GM12892 (cell line): ENCODE results near the gene CHST7.
A peak's percentile ranks its signal among the peaks of the same experiment; 100 is the strongest.

Source experiments
- DNase-seq: peaks from one replicate; pipeline ENCODE4 v3.0.0; 2011; ENCODE audit not compliant: insufficient read length
- FAIRE-seq: peaks from 2 replicates; lab custom pipeline; 2011; peaks lifted over from hg19 to GRCh38; lab: Jason Lieb, UNC
- POLR2A ChIP-seq: IDR thresholded peaks from 2 replicates; pipeline ENCODE4 v1.6.1; 2011; ENCODE audit warnings: low read depth, low read length, control low read depth
- POLR2AphosphoS5 ChIP-seq: IDR thresholded peaks from 2 replicates; pipeline ENCODE4 v1.6.1; 2011; ENCODE audit warnings: low read depth, low read length, control low read depth
- TAF1 ChIP-seq: IDR thresholded peaks from 2 replicates; pipeline ENCODE4 v1.6.1; 2011; ENCODE audit warnings: low read depth, mild to moderate bottlenecking, control low read depth, low read length, borderline replicate concordance

CHST7 gene

DNA sequence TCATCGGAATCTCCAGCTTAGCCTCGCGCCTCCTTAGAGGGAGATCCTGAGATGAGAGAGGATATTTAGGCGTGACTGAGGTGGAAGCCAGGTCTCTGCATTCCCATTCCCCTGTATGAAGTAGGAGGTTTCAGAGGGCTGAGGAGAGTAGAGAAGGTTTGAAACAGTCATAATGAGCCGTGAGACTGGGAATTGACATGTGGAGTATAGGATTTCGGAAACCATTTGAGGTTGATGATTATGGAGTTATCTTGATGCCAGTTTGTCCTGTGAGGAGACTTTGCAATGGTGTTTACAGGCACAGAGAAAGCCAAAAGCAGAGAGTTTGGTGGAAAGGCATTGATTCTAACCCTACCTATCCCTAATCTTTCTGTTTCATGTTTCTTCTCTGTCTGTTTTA lies 2.0 kb downstream of the CHST7 start:
- FAIRE-seq (no peak), DNase-seq (no peak)
- TF ChIP-seq POLR2AphosphoS5 (no peak), POLR2A (no peak), TAF1 (no peak)

DNA sequence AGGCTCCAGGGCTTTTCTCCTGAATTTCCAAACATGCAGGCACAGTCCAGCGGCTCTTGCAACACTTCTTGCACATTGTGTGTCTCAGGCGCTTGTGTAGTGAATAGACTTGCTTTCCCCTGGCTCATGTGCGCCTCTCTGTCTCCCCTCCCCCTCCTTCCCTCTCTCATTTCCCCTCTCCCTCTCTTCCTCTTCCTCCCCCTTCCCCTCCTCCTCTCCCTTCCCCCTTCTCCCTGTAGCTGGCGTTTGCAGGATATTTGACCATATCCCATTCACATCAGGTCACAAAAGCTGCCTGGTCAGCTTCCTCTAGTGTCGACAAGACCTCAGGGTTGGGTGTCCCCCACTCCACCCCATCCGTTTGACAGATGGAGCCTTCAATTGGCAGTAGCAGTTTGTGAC lies 2.4 kb downstream of the CHST7 start:
- FAIRE-seq (no peak), DNase-seq (no peak)
- TF ChIP-seq POLR2AphosphoS5: no peak
- no peak for TF ChIP-seq POLR2A
- TF ChIP-seq TAF1: no peak

DNA sequence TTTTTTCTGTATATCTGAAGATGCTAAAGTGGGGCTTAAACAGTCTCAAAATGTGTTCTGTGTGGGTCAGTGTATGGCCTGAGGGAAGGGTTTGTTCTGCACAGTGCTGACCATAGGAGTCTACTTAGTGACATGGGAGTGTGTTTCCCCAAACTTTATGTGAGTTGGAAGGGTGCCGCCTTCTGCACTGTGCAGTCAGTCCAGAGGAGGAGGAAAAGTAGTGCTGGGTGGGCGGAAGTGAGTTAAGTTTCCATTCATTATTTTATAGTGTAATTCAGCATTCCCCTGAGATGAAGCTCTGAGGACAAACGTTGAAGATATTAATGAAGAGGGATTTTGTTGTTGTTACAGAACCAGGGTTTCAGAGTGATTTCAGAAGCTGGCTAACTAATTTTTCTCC lies 2.9 kb downstream of the CHST7 start:
- FAIRE-seq (no peak), DNase-seq (no peak)
- no peak for TF ChIP-seq POLR2AphosphoS5
- TF ChIP-seq POLR2A: no peak
- TF ChIP-seq TAF1: no peak

DNA sequence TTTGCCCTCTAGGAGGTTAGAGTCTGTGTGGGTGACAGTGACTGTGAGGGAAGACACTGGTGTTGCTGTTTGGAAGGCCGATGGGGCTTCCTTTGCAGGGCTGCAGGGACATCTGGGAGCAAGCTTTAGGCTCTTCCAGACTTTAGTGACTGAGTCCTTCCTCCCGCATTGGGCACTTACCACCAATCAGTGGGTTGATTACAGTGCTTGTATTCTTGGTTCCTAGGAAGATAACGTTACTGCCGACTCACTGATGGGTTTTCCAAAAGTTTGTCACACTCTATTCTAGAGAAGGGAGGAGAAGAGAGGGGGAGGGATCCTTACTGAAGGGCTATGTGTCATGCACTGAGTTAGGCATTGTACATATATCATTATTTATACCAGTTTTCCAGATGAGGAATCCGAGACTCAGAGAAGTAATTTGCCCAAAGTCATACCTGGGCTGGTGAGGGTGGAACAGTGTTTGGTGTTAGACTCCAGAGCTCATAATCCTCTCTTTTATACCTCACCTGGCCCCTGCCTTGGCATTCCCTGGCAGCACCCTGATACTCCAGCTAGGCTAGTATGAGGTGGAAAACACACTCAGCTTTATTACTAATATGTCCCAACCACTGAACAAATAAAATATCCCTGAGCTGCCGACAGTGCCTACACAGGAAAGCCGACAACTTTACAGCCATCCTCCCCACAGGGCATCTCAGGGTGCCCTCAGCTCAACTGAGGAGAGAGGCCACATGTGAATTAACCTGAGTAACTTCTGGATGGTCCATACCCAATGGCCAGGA lies 3.8 kb downstream of the CHST7 start:
- DNase-seq: no peak

DNA sequence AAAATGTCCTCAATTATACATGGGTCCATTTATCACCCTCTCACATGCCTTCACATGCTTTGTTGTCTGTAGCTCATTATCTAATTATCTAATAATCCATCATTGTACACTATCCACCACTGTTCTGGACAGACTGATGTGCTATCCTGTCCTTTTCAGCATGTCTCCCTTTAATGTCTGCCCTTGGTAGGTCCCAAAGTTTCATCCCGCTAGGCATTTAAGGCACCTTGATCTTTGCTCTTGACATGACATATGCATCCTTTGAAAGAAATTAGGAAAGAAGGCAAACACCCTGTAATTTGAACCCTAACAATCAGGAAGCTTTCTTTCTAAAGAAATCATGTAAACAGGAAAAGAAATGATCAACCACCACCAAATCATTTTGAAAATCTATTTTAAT lies 5.7 kb downstream of the CHST7 start:
- FAIRE-seq (no peak), DNase-seq (no peak)
- TF ChIP-seq POLR2A (no peak), TAF1 (no peak), POLR2AphosphoS5 (no peak)

More for the DNA sequence above, 3.8 kb downstream of the CHST7 start:
- TF ChIP-seq POLR2A (no peak), POLR2AphosphoS5 (no peak), TAF1 (no peak)
- FAIRE-seq: peak; percentile 5

DNA sequence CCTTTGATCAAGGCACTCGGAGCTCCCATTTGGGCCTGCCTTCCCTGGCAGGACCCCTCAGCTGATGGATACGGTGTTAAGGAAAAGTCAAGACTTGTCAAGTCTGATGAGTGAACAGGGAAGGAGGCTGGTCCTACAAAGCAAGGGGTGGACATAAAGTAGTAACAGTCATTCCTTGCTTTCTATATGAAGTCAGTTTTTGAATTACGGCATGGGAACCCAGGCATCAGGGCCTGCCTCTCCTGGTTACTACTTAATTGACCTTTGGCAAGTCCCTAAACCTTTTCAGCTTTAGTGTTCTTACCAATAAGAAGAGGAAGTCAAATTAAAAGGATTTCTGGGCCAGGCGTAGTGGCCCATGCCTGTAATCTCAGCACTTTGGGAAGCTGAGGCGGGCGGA lies 7.0 kb downstream of the CHST7 start:
- no peak for DNase-seq
- no peak for TF ChIP-seq TAF1
- no peak for TF ChIP-seq POLR2A
- no peak for TF ChIP-seq POLR2AphosphoS5
- FAIRE-seq: no peak

DNA sequence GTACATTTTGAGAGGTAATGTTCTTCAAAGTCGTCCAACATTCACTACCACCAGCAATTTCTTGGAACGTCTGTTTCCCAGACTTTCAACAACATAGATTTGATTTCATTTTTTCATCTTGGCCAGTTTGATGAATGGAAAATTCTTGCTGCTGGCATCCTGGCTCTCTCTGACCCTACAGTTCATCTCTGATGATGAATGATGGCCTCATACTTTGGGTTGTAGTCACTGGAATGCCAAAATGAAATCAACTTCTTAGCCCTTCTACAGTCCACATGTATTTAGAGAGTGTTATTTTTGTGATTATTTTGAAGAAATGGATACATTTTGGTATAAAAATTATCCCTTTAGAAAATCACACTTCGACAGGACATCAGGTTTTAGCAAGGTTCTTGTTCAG lies 8.8 kb downstream of the CHST7 start:
- TF ChIP-seq POLR2AphosphoS5: no peak
- no peak for TF ChIP-seq TAF1
- no peak for TF ChIP-seq POLR2A
- no peak for DNase-seq
- FAIRE-seq: no peak

DNA sequence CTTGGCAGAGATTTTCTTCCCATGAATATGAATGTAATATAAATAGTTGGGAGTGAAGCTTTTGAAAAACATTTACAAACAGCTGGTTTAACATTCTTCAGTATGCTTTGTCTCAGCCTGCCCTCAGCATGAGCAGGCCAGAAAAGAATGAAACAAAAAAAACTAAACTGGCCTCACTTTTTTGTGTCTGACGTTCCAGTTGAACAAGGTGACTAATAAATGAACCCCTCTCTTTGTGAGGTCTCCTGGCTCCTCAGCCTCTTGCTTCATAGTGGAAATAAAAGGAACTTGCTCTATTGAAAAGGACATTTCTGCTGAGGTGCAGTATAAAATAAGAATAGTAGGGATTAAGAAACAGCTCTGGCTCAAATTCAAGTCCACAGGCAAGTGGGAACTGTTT lies 9.4 kb downstream of the CHST7 start:
- TF ChIP-seq POLR2AphosphoS5 (no peak), POLR2A (no peak), TAF1 (no peak)
- FAIRE-seq: no peak
- DNase-seq: no peak

DNA sequence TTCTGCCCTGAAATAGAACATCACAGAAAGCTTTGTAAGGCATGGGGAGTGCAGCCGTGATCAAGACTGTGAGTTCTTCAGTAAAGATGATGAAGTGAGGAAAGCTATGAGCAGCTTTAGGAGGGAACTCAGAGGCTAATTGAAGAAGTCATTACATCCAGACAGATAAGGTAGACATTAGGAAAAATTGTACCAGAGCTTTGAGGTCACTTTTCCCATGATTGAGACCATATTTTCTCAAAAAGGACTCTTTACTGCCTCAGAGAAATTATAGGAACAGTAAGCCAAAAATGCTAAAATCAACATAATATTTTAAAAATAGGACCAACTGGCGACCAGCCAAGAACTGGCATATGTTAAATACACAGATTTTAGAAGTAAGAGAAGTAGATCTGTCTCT lies 11.2 kb downstream of the CHST7 start:
- FAIRE-seq (no peak), DNase-seq (no peak)
- TF ChIP-seq POLR2A (no peak), POLR2AphosphoS5 (no peak), TAF1 (no peak)

DNA sequence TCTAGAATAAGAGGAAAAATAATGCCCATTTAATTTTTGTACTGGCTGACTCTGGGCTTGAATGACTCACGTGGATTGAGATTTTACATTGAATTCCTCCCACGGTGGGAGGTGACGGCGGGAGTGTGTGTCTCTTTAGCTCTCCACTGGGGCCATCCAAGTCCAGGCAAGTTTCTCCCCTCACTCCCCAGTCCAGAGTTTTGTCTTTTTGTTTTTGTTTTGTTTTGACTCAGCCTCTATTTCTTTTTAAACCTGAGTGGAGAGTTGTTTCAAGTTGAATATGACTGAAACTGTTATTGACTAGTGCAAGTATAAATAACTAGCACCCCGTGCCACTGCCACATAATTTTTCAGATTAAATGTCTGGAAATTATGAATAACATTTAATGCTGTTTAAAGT lies 13.6 kb downstream of the CHST7 start:
- DNase-seq: no peak
- TF ChIP-seq POLR2A: no peak
- no peak for TF ChIP-seq POLR2AphosphoS5
- TF ChIP-seq TAF1: no peak
- peak; percentile 67 for FAIRE-seq

DNA sequence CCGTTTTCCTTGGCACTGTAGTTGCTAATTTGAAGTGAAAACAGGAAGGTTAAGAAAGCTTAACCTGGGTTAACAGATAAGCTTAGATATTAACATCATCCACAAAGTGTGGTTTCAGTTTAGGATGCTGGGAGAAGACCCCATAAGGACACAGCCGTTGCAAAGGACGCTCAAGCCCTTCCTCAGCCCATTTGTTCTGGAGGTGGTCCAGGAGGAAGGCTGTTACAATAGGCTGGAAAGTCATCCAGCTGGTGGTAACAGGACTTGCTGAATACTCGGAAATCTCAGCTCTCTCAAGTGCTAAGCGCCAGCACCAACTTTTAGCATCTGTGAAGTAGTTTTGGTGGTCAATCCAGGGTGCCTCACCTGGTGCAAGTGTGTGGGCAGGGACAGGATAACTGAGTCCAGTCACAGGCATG lies 14.2 kb downstream of the CHST7 start:
- FAIRE-seq: peak; percentile 66
- DNase-seq: no peak
- no peak for TF ChIP-seq POLR2AphosphoS5
- TF ChIP-seq TAF1: no peak
- no peak for TF ChIP-seq POLR2A

DNA sequence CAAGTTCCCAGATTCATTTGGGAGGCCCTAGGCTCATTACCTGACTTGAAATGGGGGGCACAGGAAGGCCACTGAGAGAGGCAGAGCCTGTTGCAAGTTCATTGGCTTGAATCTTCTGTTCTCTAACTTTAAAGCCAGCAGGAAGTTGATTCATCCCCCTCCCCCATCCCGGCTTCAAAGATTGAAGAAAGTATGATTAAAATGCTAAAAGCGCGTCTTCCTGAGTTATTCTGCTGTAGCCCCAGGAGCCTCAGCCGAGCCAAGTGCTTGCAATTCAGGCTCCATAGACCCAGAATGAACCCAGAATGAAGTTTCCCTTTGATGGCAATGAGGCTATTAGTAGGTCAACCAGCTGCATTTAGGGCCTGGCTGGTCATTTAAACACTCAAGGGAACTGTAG lies 14.7 kb downstream of the CHST7 start:
- DNase-seq: no peak
- TF ChIP-seq POLR2AphosphoS5: no peak
- TF ChIP-seq TAF1: no peak
- TF ChIP-seq POLR2A: no peak
- FAIRE-seq: no peak
